Hepatocyte (in vitro differentiated cells): ENCODE data around the gene RCAN2. TPM values are rescaled to one million over a fixed set of nuclear protein-coding genes. Genes with fewer than 3 reads are reported as not detected.

ENCODE experiments used
- DNase-seq: peaks from one replicate; pipeline ENCODE4 v3.0.0-alpha.2; 2016; ENCODE audit warnings: low spot score
- H2AFZ ChIP-seq: fragments of 200-600 bp; sonication (generic); 2 replicates; pipeline ENCODE4 v1.6.0; 2016; ENCODE audit warnings: antibody characterized with exemption, mild to moderate bottlenecking
- H3K27ac ChIP-seq: fragments of 200-600 bp; sonication (generic); 2 replicates; pipeline ENCODE4 v1.5.1; 2016; ENCODE audit warnings: mild to moderate bottlenecking
- H3K27me3 ChIP-seq: fragments of 200-600 bp; sonication (generic); 2 replicates; pipeline ENCODE4 v1.6.1; 2016
- H3K36me3 ChIP-seq: fragments of 200-600 bp; sonication (generic); replicated peaks from 2 replicates; pipeline ENCODE4 v1.5.1; 2016; ENCODE audit warnings: low read depth; ENCODE audit not compliant: insufficient read depth
- H3K4me1 ChIP-seq: fragments of 200-600 bp; sonication (generic); 2 replicates; pipeline ENCODE4 v1.5.1; 2016; ENCODE audit warnings: mild to moderate bottlenecking, moderate library complexity; ENCODE audit not compliant: insufficient read depth
- H3K4me2 ChIP-seq: fragments of 200-600 bp; sonication (generic); 2 replicates; pipeline ENCODE4 v1.6.0; 2016
- H3K4me3 ChIP-seq: fragments of 200-600 bp; sonication (generic); 2 replicates; pipeline ENCODE4 v1.5.1; 2016; ENCODE audit warnings: mild to moderate bottlenecking
- H3K79me2 ChIP-seq: fragments of 200-600 bp; sonication (generic); 2 replicates; pipeline ENCODE4 v1.6.0; 2017; ENCODE audit warnings: mild to moderate bottlenecking
- H3K9me2 ChIP-seq: fragments of 200-600 bp; sonication (generic); replicated peaks from 2 replicates; pipeline ENCODE4 v1.6.0; 2017; ENCODE audit warnings: mild to moderate bottlenecking; ENCODE audit not compliant: insufficient read depth
- H3K9me3 ChIP-seq: fragments of 200-600 bp; sonication (generic); 2 replicates; pipeline ENCODE4 v1.5.1; 2016; ENCODE audit warnings: low read depth, mild to moderate bottlenecking
- H4K20me1 ChIP-seq: fragments of 200-600 bp; sonication (generic); 2 replicates; pipeline ENCODE4 v1.6.0; 2016; ENCODE audit warnings: mild to moderate bottlenecking; ENCODE audit not compliant: insufficient read depth, poor library complexity, severe bottlenecking
- EZH2 ChIP-seq: fragments of 200-600 bp; sonication (generic); IDR thresholded peaks from 2 replicates; pipeline ENCODE4 v1.6.1; 2016; ENCODE audit warnings: antibody characterized with exemption, mild to moderate bottlenecking, borderline replicate concordance
- EZH2phosphoT487 ChIP-seq: fragments of 200-600 bp; sonication (generic); IDR thresholded peaks from one replicate; pipeline ENCODE4 v1.6.1; 2018; ENCODE audit warnings: antibody characterized with exemption, mild to moderate bottlenecking, low read depth, moderate library complexity; ENCODE audit not compliant: unreplicated experiment, severe bottlenecking
- WGBS: methylation state at CpG from one replicate; pipeline ENCODE4 v1.1.6; 2016; ENCODE audit warnings: low lambda C conversion rate; ENCODE audit errors: missing lambda C conversion rate; 5-methylcytosine and 5-hydroxymethylcytosine counted together
- polyA plus RNA-seq: library from polyadenylated mRNA; unstranded; fragments of >200 nt; fragmentation: Nextera tagmentation; extraction: Ambion mirVana; gene quantifications from 2 replicates; pipeline ENCODE4 v1.2.1, GENCODE V29; 2016
- total RNA-seq: library from RNA; depleted of rRNA; stranded (reverse); fragments of >200 nt; gene quantifications from 2 replicates; pipeline ENCODE4 v1.2.3, GENCODE V29; 2014
- TF ChIP-seq, protein P1 (sequence below): fragments of 200-600 bp; sonication (generic); IDR thresholded peaks from 2 replicates; pipeline ENCODE4 v1.5.1; 2016; ENCODE audit warnings: antibody characterized with exemption, mild to moderate bottlenecking; ENCODE audit not compliant: poor library complexity

Gene RCAN2
- total and polyA plus RNA-seq, 2 experiments from 2014 or later: 5.0 to 6.6 TPM

DNA sequence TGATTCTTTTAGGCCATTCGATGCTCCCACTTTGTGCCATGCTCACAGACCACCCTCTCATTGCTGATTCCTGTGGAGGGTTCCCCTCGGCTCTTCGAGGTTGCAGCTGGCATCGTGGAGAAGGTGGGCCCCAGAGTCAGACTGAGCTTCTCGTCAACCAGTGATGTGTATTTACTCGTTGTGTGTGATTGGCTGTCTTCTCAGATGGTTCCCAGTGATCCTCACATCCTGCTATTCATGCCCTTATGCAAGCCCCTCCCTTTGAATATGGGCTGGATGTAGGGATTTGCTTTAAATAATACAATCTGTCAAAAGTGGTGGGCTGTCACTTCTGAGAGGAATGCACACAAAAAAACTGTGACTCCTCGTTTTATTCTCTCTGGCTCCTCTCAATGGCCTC lies 220.9 kb downstream of the RCAN2 start:
- Histone ChIP-seq H2AFZ (no peak overlapping the region), H3K79me2 (no peaks in the 10 kb centered on the region), H3K4me1 (no peaks in the 10 kb centered on the region), H3K27me3 (no peaks in the 10 kb centered on the region), H3K9me2 (no peaks in the 10 kb centered on the region), H3K27ac (no peak overlapping the region), H3K9me3 (no peaks in the 10 kb centered on the region), H3K36me3 (no peaks in the 10 kb centered on the region), H3K4me2 (no peak overlapping the region), H3K4me3 (no peak overlapping the region), H4K20me1 (no peaks in the 10 kb centered on the region)
- DNase-seq: no peak
- no peak for TF ChIP-seq EZH2phosphoT487
- TF ChIP-seq, protein P1, sequence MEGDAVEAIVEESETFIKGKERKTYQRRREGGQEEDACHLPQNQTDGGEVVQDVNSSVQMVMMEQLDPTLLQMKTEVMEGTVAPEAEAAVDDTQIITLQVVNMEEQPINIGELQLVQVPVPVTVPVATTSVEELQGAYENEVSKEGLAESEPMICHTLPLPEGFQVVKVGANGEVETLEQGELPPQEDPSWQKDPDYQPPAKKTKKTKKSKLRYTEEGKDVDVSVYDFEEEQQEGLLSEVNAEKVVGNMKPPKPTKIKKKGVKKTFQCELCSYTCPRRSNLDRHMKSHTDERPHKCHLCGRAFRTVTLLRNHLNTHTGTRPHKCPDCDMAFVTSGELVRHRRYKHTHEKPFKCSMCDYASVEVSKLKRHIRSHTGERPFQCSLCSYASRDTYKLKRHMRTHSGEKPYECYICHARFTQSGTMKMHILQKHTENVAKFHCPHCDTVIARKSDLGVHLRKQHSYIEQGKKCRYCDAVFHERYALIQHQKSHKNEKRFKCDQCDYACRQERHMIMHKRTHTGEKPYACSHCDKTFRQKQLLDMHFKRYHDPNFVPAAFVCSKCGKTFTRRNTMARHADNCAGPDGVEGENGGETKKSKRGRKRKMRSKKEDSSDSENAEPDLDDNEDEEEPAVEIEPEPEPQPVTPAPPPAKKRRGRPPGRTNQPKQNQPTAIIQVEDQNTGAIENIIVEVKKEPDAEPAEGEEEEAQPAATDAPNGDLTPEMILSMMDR: no peak
- no peak for TF ChIP-seq EZH2
- WGBS: 93% methylated on average over 7 of the region's 7 CpGs

DNA sequence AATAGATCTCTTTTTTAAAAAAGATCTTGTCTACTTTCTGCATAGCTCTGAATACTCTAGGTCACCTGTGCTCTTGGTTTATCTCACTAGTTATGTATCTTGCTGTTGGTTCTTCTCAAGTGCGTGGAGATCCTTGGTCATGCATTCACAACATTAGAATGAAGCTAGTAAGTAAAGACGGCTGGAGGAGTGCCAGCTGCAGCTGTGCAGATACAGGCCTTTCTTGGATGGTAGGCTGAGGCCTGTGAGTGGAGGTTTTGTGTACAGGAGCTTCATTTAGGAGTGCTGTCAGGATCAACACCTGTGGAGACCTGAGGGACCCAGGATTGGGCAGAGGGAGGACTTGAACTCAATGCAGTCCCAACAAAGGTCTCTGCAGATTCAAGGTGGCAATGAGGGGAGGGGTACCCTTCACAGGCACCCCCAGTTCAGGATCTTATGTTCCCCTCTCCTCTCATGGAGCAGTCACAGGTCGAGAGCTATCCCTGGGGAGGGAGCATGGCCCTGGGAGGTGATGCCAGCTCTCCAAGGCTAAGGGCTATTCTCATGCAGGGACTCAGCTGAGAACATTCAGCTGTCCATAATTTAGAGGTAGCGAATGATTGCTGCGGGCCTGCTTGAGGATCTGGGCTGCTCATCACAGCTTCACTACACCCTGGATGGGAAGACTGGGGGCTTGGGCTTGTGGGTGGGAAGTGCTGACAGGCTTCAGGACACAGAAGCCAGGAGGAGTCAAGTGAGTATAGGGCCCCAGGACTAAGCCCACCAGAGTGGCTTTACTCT lies 221.6 kb downstream of the RCAN2 start:
- WGBS: 84% methylated on average over 5 of the region's 5 CpGs
- H3K27ac ChIP-seq: no peak overlapping the region
- no peaks in the 10 kb centered on the region for H3K9me2 ChIP-seq
- H3K9me3 ChIP-seq: no peaks in the 10 kb centered on the region
- no peak overlapping the region for H3K4me2 ChIP-seq
- TF ChIP-seq, protein P1: no peak
- TF ChIP-seq EZH2phosphoT487: no peak
- TF ChIP-seq EZH2: no peak
- H3K27me3 ChIP-seq: no peaks in the 10 kb centered on the region
- H2AFZ ChIP-seq: no peak overlapping the region
- no peak overlapping the region for H3K4me3 ChIP-seq
- no peaks in the 10 kb centered on the region for H3K79me2 ChIP-seq
- no peaks in the 10 kb centered on the region for H4K20me1 ChIP-seq
- H3K4me1 ChIP-seq: no peaks in the 10 kb centered on the region
- DNase-seq: no peak
- H3K36me3 ChIP-seq: no peaks in the 10 kb centered on the region

DNA sequence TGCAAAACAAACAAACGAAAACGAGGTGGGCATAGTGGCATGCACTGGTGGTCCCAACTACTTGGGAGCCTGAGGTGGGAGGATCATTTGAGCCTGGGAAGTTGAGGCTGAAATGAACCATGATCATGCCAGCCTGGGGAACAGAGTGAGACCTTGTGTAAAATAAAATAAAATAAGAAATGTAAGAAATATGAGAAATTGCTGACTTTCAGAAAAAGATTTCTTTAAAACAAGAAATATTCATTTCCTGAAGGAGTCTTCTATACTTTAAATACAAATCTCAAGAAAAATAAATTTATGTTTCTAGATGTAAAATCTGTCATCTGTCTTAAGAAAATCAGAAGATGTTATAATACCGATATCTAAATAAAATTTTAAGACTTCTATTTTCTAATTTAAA lies 223.7 kb downstream of the RCAN2 start:
- H4K20me1 ChIP-seq: no peaks in the 10 kb centered on the region
- H2AFZ ChIP-seq: no peak overlapping the region
- no peaks in the 10 kb centered on the region for H3K27me3 ChIP-seq
- DNase-seq: no peak
- WGBS: 95% methylated on average over 3 of the region's 3 CpGs
- TF ChIP-seq EZH2phosphoT487 (no peak), EZH2 (no peak)
- TF ChIP-seq, protein P1: no peak
- no peaks in the 10 kb centered on the region for H3K9me3 ChIP-seq
- H3K4me3 ChIP-seq: no peak overlapping the region
- H3K4me2 ChIP-seq: no peak overlapping the region
- H3K36me3 ChIP-seq: no peaks in the 10 kb centered on the region
- H3K27ac ChIP-seq: no peak overlapping the region
- no peaks in the 10 kb centered on the region for H3K79me2 ChIP-seq
- no peaks in the 10 kb centered on the region for H3K9me2 ChIP-seq
- no peaks in the 10 kb centered on the region for H3K4me1 ChIP-seq
